HG03354 (cell line): Measurements from ENCODE around the gene TRAF3.
A peak's percentile ranks its signal among the peaks of the same experiment; 100 is the strongest.

Experiments
- ATAC-seq: cut with Tn5 transposase; IDR thresholded peaks from one replicate; pipeline ENCODE4 v1.9.1; 2021; ENCODE audit warnings: mild to moderate bottlenecking; ENCODE audit not compliant: unreplicated experiment, poor library complexity, severe bottlenecking

The TRAF3 gene

DNA sequence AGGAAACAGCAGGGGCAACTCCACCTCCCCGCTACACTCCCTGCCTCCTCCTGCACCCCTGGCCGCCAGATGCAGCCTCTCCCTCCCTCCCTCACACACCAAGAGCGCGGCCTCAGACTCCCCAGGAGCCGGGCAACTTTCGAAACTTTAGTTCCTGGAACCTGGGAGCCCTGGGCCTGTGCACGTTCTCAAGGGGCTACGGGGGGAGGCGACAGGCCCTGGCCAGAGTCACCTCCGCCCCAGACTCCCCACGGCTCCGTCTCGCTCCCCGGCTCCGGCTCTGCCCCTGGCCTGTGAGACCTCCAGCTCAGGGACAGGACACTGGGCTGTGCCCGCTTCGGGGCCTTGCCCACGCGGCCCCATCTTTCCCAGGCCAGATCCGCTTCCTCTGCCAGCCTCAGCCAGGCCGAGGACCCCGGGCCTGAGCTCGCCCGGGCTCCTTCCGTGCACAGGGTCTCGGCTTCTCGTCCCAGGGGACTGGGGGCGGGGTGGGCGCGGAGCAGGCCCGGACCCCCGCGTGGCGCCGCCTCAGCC, 150.7 kb downstream of the TRAF3 start:
- peak; percentile 15 for ATAC-seq

DNA sequence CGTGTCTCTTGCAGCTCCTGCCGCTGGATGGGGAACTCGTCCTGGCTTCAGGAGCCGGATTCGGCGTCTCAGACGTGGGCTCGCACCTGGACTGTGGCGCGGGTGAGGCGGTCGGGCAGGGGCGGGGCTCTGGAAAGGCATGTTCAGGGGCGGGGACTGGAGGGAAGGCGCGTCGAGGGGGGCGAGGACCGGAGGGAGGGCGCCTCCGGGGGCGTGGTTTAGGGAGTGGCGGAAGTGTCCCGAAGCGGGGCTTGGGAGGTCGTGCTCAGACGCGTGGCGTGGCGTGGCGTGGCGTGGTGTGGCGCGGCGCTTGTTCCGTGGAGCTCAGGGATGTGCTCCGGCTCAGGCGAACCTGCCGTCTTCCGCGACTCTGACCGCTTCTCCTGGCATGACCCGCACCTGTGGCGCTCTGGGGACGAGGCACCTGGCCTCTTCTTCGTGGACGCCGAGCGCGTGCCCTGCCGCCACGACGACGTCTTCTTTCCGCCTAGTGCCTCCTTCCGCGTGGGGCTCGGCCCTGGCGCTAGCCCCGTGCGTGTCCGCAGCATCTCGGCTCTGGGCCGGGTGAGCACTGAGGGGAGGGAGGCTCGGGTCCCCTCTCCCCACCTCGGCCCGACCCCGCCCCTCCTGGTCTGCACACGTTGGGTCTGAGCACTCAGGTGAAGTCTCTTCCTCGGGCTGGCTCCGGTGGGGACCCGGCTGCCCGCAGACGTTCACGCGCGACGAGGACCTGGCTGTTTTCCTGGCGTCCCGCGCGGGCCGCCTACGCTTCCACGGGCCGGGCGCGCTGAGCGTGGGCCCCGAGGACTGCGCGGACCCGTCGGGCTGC, 151.4 kb downstream of the TRAF3 start:
- ATAC-seq, result peak; percentile 71

DNA sequence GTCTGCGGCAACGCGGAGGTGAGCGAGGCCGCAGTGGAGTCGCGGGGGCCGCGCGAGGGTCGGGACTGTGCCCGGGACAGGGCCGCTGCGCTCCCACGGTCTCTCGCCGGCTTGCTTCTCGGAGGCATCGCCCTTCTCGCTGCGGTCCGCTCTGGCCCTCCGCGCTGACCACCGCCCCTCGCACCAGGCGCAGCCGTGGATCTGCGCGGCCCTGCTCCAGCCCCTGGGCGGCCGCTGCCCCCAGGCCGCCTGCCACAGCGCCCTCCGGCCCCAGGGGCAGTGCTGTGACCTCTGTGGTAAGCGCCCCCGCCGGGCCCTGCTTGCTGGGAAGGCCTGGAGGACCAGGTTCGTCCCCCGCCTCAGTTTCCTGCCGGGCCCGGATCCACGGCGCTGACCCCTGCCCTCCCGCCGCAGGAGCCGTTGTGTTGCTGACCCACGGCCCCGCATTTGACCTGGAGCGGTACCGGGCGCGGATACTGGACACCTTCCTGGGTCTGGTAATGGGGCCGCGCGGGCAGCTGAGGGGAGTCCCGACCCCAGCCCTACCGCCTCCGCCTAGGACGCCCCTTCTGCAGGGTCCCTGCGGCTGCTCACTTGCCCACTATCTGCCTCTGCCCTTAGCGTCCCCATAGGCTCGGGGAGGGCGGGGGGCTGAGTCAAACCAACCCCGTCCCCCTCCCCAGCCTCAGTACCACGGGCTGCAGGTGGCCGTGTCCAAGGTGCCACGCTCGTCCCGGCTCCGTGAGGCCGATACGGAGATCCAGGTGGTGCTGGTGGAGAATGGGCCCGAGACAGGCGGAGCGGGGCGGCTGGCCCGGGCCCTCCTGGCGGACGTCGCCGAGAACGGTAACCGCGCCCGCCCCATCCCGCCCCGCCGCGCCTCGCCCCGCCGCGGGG, 152.2 kb downstream of the TRAF3 start:
- ATAC-seq, result no peak

DNA sequence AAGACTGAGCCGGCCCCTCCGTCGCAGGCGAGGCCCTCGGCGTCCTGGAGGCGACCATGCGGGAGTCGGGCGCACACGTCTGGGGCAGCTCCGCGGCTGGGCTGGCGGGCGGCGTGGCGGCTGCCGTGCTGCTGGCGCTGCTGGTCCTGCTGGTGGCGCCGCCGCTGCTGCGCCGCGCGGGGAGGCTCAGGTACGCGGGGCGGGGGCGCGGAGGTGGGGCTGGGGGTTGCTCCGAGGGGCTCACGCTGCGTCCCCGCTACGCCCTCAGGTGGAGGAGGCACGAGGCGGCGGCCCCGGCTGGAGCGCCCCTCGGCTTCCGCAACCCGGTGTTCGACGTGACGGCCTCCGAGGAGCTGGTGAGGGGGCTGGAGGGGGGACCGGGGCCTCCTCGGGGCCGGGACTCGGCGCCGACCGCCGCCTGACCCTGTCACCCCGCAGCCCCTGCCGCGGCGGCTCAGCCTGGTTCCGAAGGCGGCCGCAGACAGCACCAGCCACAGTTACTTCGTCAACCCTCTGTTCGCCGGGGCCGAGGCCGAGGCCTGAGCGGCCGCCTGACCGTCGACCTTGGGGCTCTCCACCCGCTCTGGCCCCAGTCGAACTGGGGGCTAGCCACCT, 153.0 kb downstream of the TRAF3 start:
- no peak for ATAC-seq

DNA sequence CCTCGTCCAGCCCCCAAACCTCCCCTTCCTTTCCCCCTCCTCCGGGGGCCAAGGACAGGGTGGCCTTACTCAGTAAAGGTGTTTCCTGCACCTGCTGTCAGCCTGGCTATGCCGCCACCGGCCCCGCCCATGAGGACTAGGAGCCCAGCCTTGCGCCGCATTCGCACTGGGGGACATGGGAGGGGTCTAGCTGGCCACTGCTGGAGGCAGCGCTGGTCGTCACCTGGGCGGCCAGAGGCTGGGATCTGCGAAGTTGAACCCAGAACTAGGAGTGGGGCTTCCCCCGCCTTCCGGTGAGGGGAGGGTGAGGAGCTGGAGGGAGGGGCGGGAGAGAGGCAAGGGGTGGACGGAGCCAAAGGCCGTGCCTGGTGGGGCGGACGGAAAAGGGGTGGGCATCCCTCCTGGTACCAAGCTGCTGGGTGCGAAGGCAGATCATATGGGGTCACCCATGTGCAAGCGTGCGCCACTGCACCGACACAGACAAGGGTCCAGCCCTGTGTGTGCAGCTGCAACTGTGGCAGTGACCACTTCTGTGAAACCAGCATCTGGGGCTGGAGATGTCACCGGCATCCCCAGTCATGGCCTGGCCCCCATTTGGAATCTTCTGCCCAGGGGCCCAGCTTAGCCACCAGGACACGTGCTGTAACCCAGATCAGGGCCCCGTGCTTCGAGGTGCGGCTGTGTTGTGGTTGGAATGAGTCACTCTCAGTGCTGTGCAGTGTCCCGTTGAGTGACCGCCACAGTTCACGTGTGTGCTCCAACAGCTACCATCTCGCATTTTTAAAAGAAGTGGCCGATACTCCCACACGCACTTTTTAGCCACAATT, 153.7 kb downstream of the TRAF3 start:
- ATAC-seq, result no peak

DNA sequence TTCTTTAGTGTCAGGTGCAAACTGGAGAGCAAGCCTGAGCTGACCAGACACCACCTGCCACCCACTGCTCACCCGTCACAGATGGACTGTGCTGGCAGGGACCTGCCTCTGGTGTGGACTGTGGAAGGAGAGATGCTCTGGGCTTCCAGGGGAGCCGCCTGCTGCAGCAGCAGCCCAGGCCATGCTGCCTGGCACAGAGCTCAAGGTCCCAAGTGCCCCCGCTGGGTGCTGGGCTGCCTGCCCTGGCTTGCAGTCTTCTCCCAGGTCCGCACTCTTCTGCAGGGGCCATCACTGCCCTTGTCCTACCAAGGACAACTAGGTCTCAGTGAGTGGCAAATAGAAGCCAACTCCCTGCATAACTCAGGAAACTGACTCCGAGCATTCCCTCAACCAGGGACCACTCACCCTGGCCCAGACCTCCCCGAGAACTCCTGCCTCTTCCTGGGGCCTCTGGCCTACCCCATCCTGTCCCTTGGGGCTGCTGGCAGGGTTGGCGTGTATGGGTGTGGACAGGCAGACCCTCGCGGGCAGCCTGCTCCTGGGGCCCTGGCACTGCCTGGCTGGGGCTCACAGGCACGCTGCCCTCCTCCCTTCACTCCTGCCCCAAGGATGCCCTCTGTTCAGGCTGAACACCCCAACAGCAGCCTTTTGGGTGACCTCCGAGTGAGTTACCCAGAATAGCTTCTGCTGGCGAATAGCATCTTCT, 154.5 kb downstream of the TRAF3 start:
- no peak for ATAC-seq

DNA sequence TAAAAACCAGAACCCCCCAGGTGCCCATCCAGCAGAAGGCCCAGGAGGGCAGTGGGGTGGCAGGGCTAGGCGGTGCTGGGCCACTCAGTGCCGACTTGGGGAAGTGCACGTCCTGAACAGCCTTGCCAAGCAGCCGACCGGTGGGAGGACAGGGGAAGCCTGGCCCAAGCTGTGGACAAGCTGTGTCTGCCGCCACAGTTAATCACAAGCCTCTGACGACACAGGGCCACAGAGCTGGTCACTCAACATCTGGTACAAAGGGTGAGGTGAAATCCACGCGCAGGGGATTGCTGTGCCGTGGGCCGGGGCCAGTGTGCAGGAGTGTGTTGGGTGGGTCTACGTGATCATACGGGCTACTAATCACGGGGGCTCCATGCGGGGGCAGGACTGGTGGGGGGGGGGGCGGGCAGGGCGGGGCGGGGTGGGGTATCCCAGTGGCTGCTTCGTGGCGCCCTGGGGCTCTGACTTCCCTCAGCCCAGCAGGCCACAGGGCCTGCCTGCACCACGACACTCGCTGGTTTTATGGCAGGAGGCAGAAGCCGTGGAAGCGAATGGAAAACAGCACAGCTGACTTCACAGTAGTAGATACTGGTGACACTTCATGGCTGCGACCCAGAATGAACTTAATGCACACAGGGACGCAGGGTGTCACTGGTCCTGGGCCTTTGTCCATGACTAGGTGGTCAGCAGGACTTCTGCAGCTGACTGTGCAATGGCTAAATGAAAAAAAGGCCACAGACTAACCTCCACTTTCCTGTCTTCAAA, 155.4 kb downstream of the TRAF3 start:
- no peak for ATAC-seq

DNA sequence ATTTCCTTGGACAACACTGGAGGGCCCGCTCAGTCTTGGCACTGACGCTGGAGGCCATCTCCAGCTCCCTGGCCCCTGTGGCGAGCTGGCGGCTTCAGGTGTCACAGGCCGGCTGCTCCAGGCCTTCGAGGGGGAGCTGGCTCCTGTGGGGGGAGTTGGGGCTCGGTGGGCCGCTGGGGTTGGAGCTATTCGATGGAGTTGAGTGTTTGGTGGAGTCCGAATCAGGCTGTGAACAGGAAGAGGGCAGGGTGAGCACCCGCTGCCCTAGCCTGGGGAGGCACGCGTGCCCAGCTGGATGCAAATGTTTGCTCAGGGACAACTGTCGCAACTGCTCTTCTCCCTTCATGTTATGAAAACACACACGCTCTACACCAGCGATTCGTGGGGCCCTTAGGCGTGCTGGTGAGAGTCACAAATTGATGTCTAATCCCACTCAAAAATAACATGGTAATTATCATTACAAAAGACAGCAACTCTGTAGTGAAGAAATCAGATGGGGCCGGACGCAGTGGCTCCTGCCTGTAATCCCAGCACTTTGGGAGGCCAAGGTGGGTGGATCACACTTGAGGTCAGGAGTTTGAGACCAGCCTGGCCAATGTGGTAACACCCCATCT, 156.5 kb downstream of the TRAF3 start:
- no peak for ATAC-seq

DNA sequence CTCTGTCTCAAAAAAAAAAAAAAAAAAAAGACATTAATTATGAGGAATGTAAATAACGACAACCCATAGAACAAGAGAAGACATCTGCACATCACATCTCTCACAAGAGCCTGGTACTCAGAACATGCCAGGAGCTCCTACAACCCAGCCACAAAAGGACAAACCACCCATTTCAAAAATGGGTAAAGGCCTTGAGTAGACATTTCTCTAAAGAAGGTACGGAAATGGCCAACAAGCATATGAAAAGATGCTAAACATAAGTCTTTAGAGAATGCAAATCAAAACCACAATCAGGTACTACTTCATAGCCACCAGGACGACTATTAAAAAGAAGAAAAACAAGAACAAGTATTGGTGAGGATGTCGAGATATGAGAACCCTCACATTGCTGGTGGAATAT, 158.5 kb downstream of the TRAF3 start:
- ATAC-seq, result no peak

DNA sequence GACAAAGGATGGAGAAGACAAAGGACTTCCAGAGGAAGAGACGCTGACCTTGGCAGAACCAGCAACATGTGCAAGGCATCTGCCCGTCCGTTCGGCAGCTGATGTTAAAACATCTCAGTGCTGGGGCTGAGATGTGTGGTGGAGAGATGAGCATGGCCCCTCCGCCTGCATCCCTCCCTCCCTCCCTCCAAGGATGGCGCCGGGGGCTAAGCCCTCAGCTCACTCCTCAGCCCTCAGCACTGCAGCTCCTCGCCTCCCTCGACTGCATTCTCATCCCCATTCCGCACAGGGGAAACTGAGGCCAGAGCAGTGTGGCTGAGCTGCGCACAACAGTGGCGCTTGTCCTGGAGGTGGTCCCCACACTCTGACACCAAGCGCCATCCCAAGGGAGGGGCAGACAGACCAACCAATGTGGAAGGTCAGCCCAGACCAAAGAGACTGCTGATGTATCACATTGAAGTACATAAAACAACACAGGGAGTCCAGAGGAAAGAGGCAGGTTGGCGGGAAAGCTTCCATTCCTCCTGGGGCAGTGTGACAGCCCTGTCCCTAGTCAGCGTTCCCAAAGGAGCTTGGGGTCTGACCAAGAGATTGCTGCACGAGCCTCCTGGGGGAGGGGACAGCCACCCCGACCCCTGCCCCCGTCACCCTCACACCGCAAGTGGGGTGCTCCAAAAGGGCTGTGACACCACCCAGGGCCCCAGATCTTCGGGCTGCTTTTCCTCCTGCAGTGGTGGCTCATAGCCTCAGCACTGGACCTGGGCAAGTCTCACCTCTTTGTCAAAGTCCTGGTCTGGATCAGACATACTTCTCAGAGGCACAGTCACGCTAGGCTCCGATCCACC, 160.3 kb downstream of the TRAF3 start:
- no peak for ATAC-seq

DNA sequence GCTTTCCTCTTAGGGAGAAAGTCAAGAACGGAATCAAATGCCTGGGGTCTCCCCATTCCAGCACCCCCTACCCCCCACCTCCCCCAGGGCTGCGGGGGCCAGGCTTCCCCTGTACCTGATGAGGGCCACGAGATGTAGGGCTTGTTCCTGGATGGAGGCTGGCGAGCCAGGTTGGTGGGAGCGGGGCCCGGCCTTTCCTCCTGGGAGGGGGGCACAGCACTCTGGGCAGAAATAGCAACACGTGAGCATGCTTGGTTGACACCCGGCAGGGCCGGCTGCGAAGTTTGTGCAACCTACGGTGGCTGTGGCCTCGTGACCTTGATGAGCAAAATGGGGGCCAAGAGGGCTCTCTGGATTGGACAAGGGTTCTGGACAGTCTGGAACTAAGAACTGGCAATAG, 160.9 kb downstream of the TRAF3 start:
- ATAC-seq, result no peak

DNA sequence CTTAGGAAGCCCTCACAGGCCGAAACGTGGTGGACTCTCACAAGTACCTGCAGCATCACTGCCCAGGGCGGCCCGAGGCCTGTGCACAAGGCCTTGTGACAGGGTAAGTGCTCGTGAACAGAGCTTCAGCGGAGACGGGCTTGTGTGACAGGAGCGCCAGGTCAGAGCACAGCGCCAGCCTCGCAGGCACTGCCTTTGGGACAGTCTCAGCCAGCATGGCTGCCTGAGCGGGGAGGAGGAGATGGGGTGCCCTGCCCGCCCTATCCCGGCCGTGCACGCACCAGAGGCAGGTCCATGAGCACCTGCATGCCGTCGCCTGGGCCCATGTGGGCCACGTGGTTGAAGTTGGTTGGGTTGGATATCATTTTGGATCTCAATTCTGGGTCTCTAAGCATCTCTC, 162.1 kb downstream of the TRAF3 start:
- no peak for ATAC-seq

DNA sequence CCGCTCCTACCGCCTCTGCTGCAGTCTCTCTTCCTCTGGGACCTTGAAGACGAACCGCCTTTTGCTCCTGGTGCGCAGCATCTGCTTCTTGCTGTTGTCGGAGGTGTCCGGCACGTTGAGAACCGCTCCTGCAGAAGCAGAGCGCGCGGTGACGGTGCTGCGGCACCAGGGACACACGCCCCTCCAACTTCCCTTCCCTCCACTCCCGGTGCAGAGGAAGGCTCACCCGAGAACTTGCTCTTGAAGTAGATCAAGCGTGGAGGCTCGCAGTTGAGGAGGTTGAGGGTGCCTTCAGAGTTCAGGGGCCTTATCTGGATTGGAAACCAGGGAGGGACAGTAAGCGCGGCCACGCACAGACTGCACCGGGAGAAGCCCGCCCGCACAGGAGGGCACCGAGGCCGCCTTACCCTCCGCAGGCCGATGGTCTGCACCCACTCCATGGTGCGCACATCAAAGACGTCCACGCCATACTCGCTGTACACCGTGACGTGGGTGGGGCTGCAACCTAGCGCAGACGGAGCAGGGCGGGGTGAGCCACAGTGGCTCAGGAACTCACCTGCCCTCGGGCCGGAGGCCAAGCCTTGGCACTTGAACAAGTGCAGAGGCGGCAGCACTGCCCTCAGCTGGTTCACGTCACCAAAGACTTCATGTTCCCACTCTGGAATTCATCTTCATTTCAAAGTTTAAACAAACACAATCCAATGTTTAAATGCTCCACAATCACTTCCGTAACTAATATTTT, 162.7 kb downstream of the TRAF3 start:
- ATAC-seq, result no peak

DNA sequence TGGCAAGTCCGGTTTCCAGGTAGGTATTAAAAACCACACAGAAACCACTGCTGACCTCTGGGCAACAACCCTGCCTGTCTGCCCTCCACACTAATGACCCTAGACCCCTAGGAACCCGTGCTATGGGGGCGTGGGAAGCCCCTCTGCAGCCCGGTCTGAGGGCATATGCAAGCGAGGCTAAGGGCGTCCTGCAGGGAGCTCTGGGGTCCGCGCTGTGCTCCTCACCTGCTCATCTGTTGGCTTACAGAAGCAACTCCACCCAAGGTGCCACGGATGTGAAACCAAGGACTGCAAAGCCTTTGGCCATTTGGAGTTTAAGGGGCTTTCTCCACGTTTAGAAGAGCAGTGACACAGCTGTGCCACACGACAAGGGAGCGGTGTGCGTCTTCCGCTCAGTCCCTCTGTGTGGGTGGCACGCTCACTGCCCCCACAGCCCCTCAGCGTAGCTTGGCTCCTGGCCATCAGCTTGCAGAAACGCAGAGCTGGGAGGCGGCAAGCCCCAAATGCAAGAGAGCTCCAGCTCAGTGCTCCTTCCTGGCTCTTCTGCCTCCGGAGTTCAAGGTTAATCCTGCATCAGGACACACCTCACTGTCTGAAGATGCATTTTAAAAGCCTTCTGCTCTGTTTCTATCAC, 163.6 kb downstream of the TRAF3 start:
- no peak for ATAC-seq

DNA sequence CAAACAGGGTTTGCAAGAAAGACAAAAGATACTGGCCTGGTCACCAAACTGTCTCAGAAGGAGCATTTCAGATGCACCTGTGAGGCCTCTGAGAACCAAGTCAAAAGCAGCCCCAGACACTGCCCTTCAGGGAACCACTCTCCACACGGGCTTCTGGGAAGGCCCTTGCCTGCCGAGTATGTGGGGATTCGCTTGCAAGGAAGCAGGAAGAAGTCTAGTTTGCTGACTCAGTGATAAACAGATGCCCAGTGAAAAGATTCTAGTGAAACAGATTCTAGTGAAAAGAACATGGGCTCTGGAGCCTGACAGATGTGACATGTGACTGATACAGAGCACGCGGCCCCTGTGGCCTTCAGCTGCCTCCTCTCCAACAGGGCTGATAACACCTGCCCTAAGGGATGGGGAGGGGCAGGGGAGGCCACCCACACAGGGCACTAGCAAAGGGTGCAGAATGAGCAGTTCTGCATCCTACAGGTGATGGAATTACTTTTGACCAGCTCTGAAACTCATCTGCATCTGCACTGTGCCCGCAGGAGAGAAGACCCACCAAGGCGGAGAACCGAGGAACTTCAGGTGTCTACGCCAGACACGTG, 164.3 kb downstream of the TRAF3 start:
- no peak for ATAC-seq
